Fibroblast of the aortic adventitia (primary cell): ENCODE data around the gene FAAP20. TPM values are rescaled to one million over a fixed set of nuclear protein-coding genes. Genes with fewer than 3 reads are reported as not detected.

Experiments used
- DNase-seq: peaks from one replicate; pipeline ENCODE4 v3.0.0-alpha.2; 2010; ENCODE audit warnings: low read depth
- H3K4me3 ChIP-seq: 2 replicates; pipeline ENCODE4 v1.5.1; 2011; ENCODE audit warnings: low read depth, mild to moderate bottlenecking, control low read depth, low read length, moderate library complexity
- total RNA-seq: library from RNA; depleted of rRNA; stranded (reverse); fragments of >200 nt; gene quantifications from 2 replicates; pipeline ENCODE4 v1.2.3, GENCODE V29; 2012; ENCODE audit warnings: low replicate concordance
- TF ChIP-seq, protein P1 (sequence below): IDR thresholded peaks from 2 replicates; pipeline ENCODE4 v1.5.1; 2011; ENCODE audit warnings: mild to moderate bottlenecking, low read length, control low read depth, inconsistent platforms; ENCODE audit not compliant: insufficient read depth

FAAP20 gene
- total RNA-seq, 1 donor = 23.2 TPM

DNA sequence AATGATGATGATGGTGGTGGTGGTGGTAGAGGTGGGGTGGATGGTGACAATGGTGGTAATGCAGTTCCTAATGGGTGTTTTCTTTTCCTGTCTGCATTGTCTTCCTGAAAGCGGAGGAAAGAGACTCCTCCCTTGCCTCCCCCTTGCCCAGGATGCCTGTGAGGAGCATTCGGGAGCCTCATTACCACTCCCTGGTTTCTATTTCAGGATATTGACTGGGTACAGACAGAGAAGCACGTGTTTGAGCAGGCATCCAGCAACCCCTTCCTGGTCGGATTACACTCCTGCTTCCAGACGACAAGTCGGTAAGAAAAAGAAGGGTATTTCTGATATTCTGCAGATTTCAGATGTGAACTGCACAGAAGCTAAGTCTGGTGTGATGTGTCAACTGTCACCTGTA lies 38.8 kb downstream of the FAAP20 start:
- H3K4me3 ChIP-seq = no peak overlapping the region
- TF ChIP-seq, protein P1, sequence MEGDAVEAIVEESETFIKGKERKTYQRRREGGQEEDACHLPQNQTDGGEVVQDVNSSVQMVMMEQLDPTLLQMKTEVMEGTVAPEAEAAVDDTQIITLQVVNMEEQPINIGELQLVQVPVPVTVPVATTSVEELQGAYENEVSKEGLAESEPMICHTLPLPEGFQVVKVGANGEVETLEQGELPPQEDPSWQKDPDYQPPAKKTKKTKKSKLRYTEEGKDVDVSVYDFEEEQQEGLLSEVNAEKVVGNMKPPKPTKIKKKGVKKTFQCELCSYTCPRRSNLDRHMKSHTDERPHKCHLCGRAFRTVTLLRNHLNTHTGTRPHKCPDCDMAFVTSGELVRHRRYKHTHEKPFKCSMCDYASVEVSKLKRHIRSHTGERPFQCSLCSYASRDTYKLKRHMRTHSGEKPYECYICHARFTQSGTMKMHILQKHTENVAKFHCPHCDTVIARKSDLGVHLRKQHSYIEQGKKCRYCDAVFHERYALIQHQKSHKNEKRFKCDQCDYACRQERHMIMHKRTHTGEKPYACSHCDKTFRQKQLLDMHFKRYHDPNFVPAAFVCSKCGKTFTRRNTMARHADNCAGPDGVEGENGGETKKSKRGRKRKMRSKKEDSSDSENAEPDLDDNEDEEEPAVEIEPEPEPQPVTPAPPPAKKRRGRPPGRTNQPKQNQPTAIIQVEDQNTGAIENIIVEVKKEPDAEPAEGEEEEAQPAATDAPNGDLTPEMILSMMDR = no peak
- DNase-seq = no peak

DNA sequence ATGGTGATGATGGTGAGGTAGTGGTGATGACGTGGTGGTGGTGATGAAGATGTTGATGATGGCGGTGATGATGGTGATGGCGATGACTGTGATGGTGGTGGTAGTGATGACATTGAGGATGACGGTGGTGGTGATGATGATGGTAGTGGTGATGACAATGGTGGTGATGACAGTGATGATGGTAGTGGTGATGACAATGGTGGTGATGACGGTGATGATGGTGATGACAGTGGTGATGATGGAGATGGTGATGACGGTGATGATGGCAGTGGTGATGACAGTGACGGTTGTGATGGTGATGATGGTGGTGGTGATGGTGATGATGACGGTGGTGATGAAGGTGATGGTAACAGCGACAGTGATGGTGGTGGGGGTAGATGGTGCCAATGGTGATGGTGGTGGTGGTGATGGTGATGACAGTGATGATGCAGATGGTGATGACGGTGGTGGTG lies 39.4 kb downstream of the FAAP20 start:
- H3K4me3 ChIP-seq = no peak overlapping the region
- TF ChIP-seq, protein P1 = no peak
- DNase-seq = no peak

DNA sequence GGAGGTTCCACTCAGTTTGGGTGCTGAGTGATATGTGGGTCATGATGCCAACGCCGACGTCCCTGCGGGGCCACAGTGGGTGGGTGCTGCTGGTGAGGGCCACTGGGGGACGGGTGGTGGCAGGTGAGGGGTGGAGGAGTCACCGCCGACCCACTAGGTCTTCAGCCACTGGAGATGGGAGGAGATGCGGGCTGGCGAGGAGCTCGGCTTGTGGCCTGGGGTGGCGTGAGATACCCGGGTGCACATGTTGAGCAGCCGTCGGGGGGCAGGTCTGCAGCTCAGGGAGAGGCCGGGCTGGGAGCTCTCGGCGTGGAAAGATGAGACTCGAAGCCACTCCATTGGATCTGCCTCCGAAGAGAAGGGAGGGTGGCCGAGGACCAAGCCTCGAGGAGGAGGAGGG lies 40.5 kb downstream of the FAAP20 start:
- TF ChIP-seq, protein P1 = no peak
- no peak for DNase-seq
- no peak overlapping the region for H3K4me3 ChIP-seq

DNA sequence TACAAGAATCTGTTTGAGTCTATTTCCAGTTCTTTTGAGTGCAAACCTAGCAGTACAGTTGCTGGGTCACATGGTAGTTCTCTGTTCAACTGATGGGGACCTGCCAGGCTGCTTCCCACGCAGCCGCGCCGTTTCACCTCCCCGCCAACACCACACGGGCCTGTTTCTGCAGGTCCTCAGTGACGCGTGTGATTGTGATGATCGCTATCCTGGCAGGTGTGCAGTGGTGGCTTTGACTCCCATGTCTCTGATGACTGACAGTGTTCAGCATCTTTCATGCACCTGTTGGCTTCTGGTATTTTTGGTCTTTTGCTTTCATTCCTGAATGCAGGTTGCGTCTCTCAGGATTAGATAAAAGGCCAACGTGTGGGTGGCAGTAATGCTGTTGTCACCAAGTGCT lies 41.6 kb downstream of the FAAP20 start:
- TF ChIP-seq, protein P1 = no peak
- H3K4me3 ChIP-seq = no peak overlapping the region

DNA sequence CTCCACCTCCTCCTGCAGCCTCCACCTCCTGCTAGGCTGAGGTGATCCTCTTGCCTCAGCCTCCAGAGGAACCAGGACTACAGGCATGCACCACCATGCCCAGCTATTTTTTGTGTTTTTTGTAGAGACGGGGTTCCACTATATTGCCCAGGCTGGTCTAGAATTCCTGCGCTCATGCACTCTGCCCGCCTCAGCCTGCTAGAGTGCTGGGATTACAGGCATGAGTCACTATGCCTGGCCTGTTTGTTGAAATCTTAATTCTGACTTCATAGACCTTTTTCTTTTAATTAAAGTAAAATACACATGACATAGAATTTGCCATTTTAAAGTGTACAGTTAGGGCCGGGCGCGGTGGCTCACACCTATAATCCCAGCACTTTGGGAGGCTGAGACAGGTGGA lies 42.7 kb downstream of the FAAP20 start:
- TF ChIP-seq, protein P1 = no peak
- DNase-seq = no peak
- no peak overlapping the region for H3K4me3 ChIP-seq

More for the DNA sequence above, 41.6 kb downstream of the FAAP20 start:
- no peak for DNase-seq

DNA sequence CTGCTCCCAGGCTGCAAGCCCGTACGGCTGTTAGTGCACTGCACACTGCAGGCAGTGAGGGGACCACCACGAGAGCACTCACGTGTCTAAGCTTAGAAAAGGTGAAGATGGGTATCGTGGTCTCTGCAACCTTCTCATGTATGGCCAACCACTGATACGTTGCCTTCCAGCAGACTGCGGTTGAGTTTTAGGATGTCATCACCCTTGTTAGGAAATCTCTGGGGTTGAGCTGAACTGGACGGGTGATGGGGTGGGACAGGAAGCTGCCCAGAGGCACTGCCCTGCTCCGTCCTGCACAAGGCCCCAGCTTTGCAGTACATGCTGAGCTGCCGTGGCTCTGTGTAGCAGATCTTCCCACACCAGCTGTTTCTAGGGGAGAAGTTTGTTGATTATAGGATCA lies 43.3 kb downstream of the FAAP20 start:
- H3K4me3 ChIP-seq = no peak overlapping the region
- TF ChIP-seq, protein P1 = no peak
- no peak for DNase-seq

DNA sequence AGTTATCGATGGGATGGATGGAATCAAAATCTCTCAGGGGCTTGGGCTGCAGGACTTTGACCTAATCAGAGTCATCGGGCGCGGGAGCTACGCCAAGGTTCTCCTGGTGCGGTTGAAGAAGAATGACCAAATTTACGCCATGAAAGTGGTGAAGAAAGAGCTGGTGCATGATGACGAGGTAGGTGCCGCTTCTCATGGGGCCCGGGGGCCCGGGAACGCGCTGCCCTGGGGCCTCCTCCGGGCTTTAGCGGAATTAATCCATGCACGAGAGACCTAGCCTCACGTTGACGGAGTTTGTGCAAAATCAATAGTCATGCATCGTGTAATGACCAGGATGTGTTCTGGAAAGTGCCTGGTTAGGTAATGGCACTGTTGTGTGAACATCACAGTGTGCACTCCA lies 43.8 kb downstream of the FAAP20 start:
- TF ChIP-seq, protein P1 = no peak
- DNase-seq = no peak
- H3K4me3 ChIP-seq = no peak overlapping the region
